ENCODE results near the gene EHF.
"Not testable (repeated sequence)": the region's sequence is repeated elsewhere in the genome, so short reads cannot be mapped to it uniquely, and the experiment has no call there.

EHF gene

GRCh38 chr11:34620820-34621792 is at the start of gene EHF:
Gene EHF (plus strand): TSS chr11:34621093. CDS start chr11:34642631, 21,538 bp downstream.
- no peak for DNase-seq

- DNase-seq = no peak
Measured at GRCh38 chr11:34573537-34573936, 47.4 kb upstream of the EHF start.

- DNase-seq = no peak
Measured at GRCh38 chr11:34575261-34575660, 45.6 kb upstream of the EHF start.

- no peak for DNase-seq
Measured at GRCh38 chr11:34575671-34576070, 45.2 kb upstream of the EHF start.

GRCh38 chr11:34576331-34576730 is 44.6 kb upstream of the EHF start:
- DNase-seq = no peak

GRCh38 chr11:34583818-34584217 is 37.1 kb upstream of the EHF start:
- DNase-seq = no peak

GRCh38 chr11:34585304-34585734 is 35.6 kb upstream of the EHF start:
- no peak for DNase-seq

GRCh38 chr11:34585735-34586487 is 35.0 kb upstream of the EHF start:
- no peak for DNase-seq

- no peak for DNase-seq
Measured at GRCh38 chr11:34586488-34587281, 34.2 kb upstream of the EHF start.

- DNase-seq = no peak
Measured at GRCh38 chr11:34587282-34587677, 33.6 kb upstream of the EHF start.

GRCh38 chr11:34588023-34588422 is 32.9 kb upstream of the EHF start:
- DNase-seq = no peak

- no peak for DNase-seq
Measured at GRCh38 chr11:34588701-34589100, 32.2 kb upstream of the EHF start.

GRCh38 chr11:34589177-34589576 is 31.7 kb upstream of the EHF start:
- not testable (repeated sequence) for DNase-seq

- no peak for DNase-seq
Measured at GRCh38 chr11:34593085-34593484, 27.8 kb upstream of the EHF start.

GRCh38 chr11:34594603-34595002 is 26.3 kb upstream of the EHF start:
- no peak for DNase-seq

- no peak for DNase-seq
Measured at GRCh38 chr11:34595391-34595790, 25.5 kb upstream of the EHF start.

GRCh38 chr11:34595960-34596644 is 24.8 kb upstream of the EHF start:
- DNase-seq = no peak

- DNase-seq = no peak
Measured at GRCh38 chr11:34599406-34599945, 21.4 kb upstream of the EHF start.

GRCh38 chr11:34600339-34601084 is 20.4 kb upstream of the EHF start:
- no peak for DNase-seq

GRCh38 chr11:34601085-34601444 is 19.8 kb upstream of the EHF start:
- DNase-seq = no peak

GRCh38 chr11:34601609-34602008 is 19.3 kb upstream of the EHF start:
- no peak for DNase-seq

Data from activated effector memory CD4-positive, alpha-beta T cell treated with Interleukin-2 at 50 U/mL for 16 hours (primary cell).